Measurements from ENCODE around the gene ACOT6. TPM values are rescaled to one million over a fixed set of nuclear protein-coding genes. Genes with fewer than 3 reads are reported as not detected.

Gene ACOT6, protein sequence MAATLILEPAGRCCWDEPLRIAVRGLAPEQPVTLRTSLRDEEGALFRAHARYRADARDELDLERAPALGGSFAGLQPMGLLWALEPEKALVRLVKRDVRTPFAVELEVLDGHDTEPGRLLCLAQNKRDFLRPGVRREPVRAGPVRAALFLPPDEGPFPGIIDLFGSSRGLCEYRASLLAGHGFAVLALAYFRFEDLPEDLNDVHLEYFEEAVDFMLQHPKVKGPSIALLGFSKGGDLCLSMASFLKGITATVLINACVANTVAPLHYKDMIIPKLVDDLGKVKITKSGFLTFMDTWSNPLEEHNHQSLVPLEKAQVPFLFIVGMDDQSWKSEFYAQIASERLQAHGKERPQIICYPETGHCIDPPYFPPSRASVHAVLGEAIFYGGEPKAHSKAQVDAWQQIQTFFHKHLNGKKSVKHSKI
- not detected in 2 replicates for total RNA-seq

DNA sequence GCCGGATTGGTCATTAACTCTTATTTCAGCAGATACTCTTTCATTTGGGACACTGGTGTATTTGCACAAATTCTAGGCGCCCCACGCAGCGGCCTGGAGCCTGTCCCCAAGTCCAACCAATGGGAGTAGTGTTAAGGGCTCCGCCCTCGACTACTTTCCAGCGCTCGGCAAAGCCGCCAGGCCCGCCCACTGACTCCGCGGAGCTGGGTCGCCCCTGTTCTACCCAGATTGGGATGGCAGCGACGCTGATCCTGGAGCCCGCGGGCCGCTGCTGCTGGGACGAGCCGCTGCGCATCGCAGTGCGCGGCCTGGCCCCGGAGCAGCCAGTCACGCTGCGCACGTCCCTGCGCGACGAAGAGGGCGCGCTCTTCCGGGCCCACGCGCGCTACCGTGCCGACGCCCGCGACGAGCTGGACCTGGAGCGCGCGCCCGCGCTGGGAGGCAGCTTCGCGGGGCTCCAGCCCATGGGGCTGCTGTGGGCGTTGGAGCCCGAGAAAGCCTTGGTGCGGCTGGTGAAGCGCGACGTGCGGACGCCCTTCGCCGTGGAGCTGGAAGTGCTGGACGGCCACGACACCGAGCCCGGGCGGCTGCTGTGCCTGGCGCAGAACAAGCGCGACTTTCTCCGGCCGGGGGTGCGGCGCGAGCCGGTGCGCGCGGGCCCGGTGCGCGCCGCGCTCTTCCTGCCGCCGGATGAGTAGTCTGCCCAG lies at the start of gene ACOT6:
ACOT6 (plus strand) TSS at position 179 of the 707 bp plus-strand sequence; CDS start at position 234, 55 bp downstream.

DNA sequence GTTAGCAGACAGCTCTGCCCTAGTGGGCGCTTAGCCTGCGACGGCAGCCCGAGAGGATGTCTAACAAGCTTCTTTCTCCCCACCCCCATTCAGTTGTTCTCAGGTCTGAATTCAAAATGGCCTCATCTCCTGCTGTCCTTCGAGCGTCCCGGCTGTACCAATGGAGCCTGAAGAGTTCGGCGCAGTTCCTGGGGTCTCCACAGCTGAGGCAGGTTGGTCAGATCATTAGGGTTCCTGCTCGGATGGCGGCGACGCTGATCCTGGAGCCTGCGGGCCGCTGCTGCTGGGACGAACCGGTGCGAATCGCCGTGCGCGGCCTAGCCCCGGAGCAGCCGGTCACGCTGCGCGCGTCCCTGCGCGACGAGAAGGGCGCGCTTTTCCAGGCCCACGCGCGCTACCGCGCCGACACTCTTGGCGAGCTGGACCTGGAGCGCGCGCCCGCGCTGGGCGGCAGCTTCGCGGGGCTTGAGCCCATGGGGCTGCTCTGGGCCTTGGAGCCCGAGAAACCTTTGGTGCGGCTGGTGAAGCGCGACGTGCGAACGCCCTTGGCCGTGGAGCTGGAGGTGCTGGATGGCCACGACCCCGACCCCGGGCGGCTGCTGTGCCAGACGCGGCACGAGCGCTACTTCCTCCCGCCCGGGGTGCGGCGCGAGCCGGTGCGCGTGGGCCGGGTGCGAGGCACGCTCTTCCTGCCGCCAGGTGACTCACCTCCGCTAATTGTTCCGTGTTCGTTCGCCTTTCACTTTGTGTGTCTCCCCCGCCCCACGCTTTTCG lies 42.9 kb upstream of the ACOT6 start, which contains the start of gene ACOT2:
ACOT2 (plus strand) TSS at position 29 of the 774 bp plus-strand sequence; CDS start at position 57, 28 bp downstream.

DNA sequence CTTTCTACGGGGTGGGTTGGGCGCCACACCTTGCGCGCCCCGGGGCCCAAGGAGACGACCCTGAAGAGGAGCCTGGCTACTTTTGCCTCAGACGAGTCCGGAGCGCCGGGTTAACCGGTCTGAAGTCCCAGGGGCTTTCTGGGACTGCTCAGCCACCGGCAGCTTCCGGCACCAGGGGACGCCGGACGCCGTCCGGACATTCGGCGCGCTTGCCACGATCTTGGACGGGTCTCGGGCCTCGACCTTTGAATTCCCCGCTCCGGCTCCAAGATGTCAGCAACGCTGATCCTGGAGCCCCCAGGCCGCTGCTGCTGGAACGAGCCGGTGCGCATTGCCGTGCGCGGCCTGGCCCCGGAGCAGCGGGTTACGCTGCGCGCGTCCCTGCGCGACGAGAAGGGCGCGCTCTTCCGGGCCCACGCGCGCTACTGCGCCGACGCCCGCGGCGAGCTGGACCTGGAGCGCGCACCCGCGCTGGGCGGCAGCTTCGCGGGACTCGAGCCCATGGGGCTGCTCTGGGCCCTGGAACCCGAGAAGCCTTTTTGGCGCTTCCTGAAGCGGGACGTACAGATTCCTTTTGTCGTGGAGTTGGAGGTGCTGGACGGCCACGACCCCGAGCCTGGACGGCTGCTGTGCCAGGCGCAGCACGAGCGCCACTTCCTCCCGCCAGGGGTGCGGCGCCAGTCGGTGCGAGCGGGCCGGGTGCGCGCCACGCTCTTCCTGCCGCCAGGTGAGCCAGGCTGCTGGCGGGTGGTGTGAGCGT lies 20.4 kb upstream of the ACOT6 start, which contains the start of gene ACOT4:
ACOT4 (plus strand) TSS at position 184 of the 760 bp plus-strand sequence; CDS start at position 271, 87 bp downstream.

DNA sequence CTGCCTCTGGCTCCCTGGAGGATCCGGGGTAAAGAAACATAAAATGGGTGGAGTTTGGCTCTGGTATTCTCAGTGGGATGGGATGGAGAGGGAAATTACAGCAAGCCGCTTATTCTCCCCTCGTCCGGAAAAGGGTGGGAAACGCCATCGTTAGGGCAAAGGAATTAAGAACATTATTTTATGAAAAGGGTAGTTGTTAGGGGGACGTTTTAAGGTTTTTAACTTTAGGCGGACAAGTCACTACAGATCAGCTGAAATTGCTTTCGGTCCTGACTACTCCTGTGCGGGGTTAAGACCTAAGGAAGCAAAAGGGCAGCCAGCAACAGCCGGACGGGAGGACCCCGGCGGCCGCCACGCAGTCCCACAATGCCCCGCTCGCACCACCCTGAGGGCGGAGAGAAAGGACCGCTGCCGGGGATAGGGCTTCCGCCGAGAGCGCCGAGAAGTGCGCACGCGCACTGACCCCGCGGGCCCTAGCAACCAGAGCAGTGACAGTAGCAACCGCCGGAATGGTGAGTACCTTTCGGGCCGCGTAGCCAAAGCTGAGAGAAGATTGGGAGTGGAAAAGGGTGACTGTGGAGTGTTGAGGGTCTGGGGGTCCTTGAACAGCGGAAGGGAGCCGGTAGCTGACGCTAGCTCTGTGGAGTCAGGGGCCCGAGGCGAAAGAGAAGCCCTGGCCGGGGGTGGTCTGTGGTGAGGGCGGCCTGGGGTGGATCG lies 32.4 kb downstream of the ACOT6 start, which contains the start of gene DNAL1:
DNAL1 (plus strand) TSS at position 456 of the 717 bp plus-strand sequence; CDS start at position 510, 54 bp downstream.

Other genes with a start within 250 kb of the ACOT6 start
- 47.1 and 51.2 TPM in 2 replicates for gene NUMB, start 154.0 kb upstream of the ACOT6 start, total RNA-seq
- gene RIOX1, start 121.6 kb upstream of the ACOT6 start, total RNA-seq: 20.9 and 22.1 TPM in 2 replicates
- gene ACOT1, start 75.4 kb upstream of the ACOT6 start, total RNA-seq: 2.0 and 2.5 TPM in 2 replicates
- gene HEATR4, start 53.6 kb upstream of the ACOT6 start, total RNA-seq: 0.25 TPM in 1 of 2 replicates, not detected in the other
- 19.7 and 20.5 TPM in 2 replicates for gene ACOT2, start 43.3 kb upstream of the ACOT6 start, total RNA-seq
- 0.80 and 1.4 TPM in 2 replicates for gene ACOT4, start 20.6 kb upstream of the ACOT6 start, total RNA-seq
- 5.3 and 10.7 TPM in 2 replicates for gene DNAL1, start 32.5 kb downstream of the ACOT6 start, total RNA-seq
- 29.3 and 32.4 TPM in 2 replicates for gene PNMA1, start 101.9 kb downstream of the ACOT6 start, total RNA-seq
- 2.4 and 3.2 TPM in 2 replicates for gene PTGR2, start 239.3 kb downstream of the ACOT6 start, total RNA-seq

Measured in mammary microvascular endothelial cell (primary cell).